ENCODE results near the gene KLF13.

KLF13 gene

DNA sequence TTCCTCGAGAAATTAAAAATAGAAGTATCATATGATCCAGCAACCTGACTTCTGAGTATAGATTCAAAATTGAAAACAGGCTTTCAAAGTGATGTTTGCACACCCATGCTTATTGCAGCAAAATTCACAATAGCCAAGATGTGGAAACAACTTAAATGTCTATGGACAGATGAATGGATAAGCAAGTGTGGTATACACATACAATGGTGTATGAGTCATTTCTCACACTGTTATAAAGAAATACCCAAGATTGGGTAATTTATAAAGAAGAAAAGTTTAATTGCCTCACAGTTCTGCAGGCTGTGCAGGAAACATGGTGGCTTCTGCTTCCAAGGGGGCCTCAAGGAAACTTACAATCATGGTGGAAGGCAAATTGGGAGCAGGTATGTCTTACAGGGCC is 100.8 kb downstream of the KLF13 start:
- H3K27me3 ChIP-seq (ENCODE audit: low read depth, low read length) = 0 out of 2 replicates have a peak, but pooled peaks cover 3% of the 10 kb centered on the region
- H3K9me3 ChIP-seq (ENCODE audit: insufficient read depth, low read length) = no peaks in the 10 kb centered on the region
- no peak overlapping the region for H3K4me3 ChIP-seq (ENCODE audit: low read length)
- no peaks in the 10 kb centered on the region for H3K36me3 ChIP-seq (replicated peaks; ENCODE audit: low read depth, low read length)
- no peak overlapping the region for H2AFZ ChIP-seq (ENCODE audit: low read depth, low read length)
- no peak for TF ChIP-seq CTCF (IDR thresholded peaks at IDR 0.05; ENCODE audit: low read depth, low read length)
- no peak for TF ChIP-seq EZH2phosphoT487 (IDR thresholded peaks at IDR 0.05; ENCODE audit: low read depth)
- H3K9ac ChIP-seq (ENCODE audit: low read length) = no peak overlapping the region
- H3K4me2 ChIP-seq (ENCODE audit: low read length) = no peak overlapping the region
- no peaks in the 10 kb centered on the region for H3K79me2 ChIP-seq (ENCODE audit: low read length)
- H3K27ac ChIP-seq (ENCODE audit: low read length) = no peak overlapping the region
- no peaks in the 10 kb centered on the region for H4K20me1 ChIP-seq (ENCODE audit: insufficient read depth, low read length)
- H3K4me1 ChIP-seq (ENCODE audit: low read length) = no peaks in the 10 kb centered on the region
